WTC11 (cell line): ENCODE data around the gene TSPAN32. TPM values are rescaled to one million over a fixed set of nuclear protein-coding genes. Genes with fewer than 3 reads are reported as not detected.

ENCODE experiments used
- ATAC-seq: fragments of 200-7000 bp; cut with Tn5 transposase; 2 replicates; pipeline ENCODE4 v1.10.0; 2021; ENCODE audit warnings: mild to moderate bottlenecking, moderate library complexity
- CTCF ChIA-PET: fragments of 300-600 bp; sonication (Branson Sonifier 250); formaldehyde crosslinking; loops from one replicate; lab custom pipeline; 2021; ENCODE audit warnings: antibody characterized with exemption; lab: Charles Lee
- POLR2A ChIA-PET: fragments of 350-600 bp; sonication (Branson Sonifier 250); formaldehyde crosslinking; loops from one replicate; lab custom pipeline; 2021; ENCODE audit warnings: antibody characterized with exemption; lab: Charles Lee
- DNase-seq: peaks from one replicate; pipeline ENCODE4 v3.0.0; 2021; ENCODE audit warnings: low spot score
- H3K27ac Mint-ChIP-seq: 2 replicates; pipeline ENCODE4 v1.8.0; 2021; ENCODE audit warnings: mixed read lengths
- H3K27me3 Mint-ChIP-seq: 2 replicates; pipeline ENCODE4 v1.8.0; 2021; ENCODE audit warnings: low read depth, mild to moderate bottlenecking, moderate library complexity, mixed read lengths
- H3K36me3 Mint-ChIP-seq: 2 replicates; pipeline ENCODE4 v1.8.0; 2021; ENCODE audit warnings: mixed read lengths
- H3K4me1 Mint-ChIP-seq: 2 replicates; pipeline ENCODE4 v1.8.0; 2022; ENCODE audit warnings: mixed read lengths
- H3K4me3 Mint-ChIP-seq: 2 replicates; pipeline ENCODE4 v1.8.0; 2021; ENCODE audit warnings: mild to moderate bottlenecking, moderate library complexity, mixed read lengths
- H3K9me3 Mint-ChIP-seq: 2 replicates; pipeline ENCODE4 v1.8.0; 2021; ENCODE audit warnings: mixed read lengths
- AFF4 ChIP-seq: sonication (generic); formaldehyde crosslinking; IDR thresholded peaks from 2 replicates; pipeline ENCODE4 v1.8.1; 2023; ENCODE audit warnings: mild to moderate bottlenecking, missing genetic modification reagents, borderline replicate concordance
- AR ChIP-seq: fragments of 250-450 bp; sonication (Bioruptor Pico); IDR thresholded peaks from 2 replicates; pipeline ENCODE4 v1.9.0; 2021; ENCODE audit warnings: mild to moderate bottlenecking
- ARID4B ChIP-seq: sonication (generic); formaldehyde crosslinking; IDR thresholded peaks from 2 replicates; pipeline ENCODE4 v1.8.0; 2023; ENCODE audit warnings: missing genetic modification reagents, mild to moderate bottlenecking, borderline replicate concordance
- ATF2 ChIP-seq: sonication (generic); formaldehyde crosslinking; IDR thresholded peaks from 2 replicates; pipeline ENCODE4 v1.8.1; 2022; ENCODE audit warnings: low read depth, missing genetic modification reagents, borderline replicate concordance
- ESRRA ChIP-seq: sonication (generic); formaldehyde crosslinking; IDR thresholded peaks from 2 replicates; pipeline ENCODE4 v1.8.1; 2022; ENCODE audit warnings: mild to moderate bottlenecking, missing genetic modification reagents, borderline replicate concordance
- FOXP1 ChIP-seq: sonication (generic); formaldehyde crosslinking; IDR thresholded peaks from 2 replicates; pipeline ENCODE4 v1.8.0; 2022; ENCODE audit warnings: missing genetic modification reagents, mild to moderate bottlenecking, moderate library complexity, borderline replicate concordance
- MYBL2 ChIP-seq: sonication (generic); formaldehyde crosslinking; IDR thresholded peaks from 2 replicates; pipeline ENCODE4 v1.8.1; 2023; ENCODE audit warnings: mild to moderate bottlenecking, moderate library complexity, missing genetic modification reagents
- TEAD4 ChIP-seq: sonication (generic); formaldehyde crosslinking; IDR thresholded peaks from 2 replicates; pipeline ENCODE4 v1.8.0; 2022; ENCODE audit warnings: mild to moderate bottlenecking, missing genetic modification reagents
- ZMAT4 ChIP-seq: fragments of 250-450 bp; sonication (Bioruptor Pico); IDR thresholded peaks from 2 replicates; pipeline ENCODE4 v1.9.0; 2021; ENCODE audit warnings: mild to moderate bottlenecking
- ZNF281 ChIP-seq: sonication (generic); formaldehyde crosslinking; IDR thresholded peaks from 2 replicates; pipeline ENCODE4 v1.8.0; 2023; ENCODE audit warnings: mild to moderate bottlenecking, missing genetic modification reagents
- ZNF423 ChIP-seq: fragments of 250-450 bp; sonication (Bioruptor Pico); IDR thresholded peaks from 2 replicates; pipeline ENCODE4 v2.1.2; 2022; ENCODE audit warnings: mild to moderate bottlenecking, moderate library complexity
- ZNF532 ChIP-seq: fragments of 250-450 bp; sonication (Bioruptor Pico); IDR thresholded peaks from 2 replicates; pipeline ENCODE4 v1.9.0; 2021; ENCODE audit warnings: mild to moderate bottlenecking, borderline replicate concordance
- total RNA-seq: library from RNA; stranded (reverse); gene quantifications from 3 replicates; pipeline ENCODE4 v1.2.3, GENCODE V29; 2021

TSPAN32 gene
- total RNA-seq, 1 experiment from 2014 or later = not detected

- TF ChIP-seq ARID4B (CRISPR knock-in tag) (no peak), AR (no peak), ZNF423 (CRISPR knock-in tag) (no peak)
Observed at GRCh38 chr11:2277933-2278523, 23.8 kb upstream of the TSPAN32 start (continued).

GRCh38 chr11:2280208-2280607, 21.6 kb upstream of the TSPAN32 start:
- ChIA-PET POLR2A (interaction anchor here (0.7 kb wide), 1 partner anchor 346 kb away, joined by 10 read pairs; no protein-coding TSS in a partner anchor), CTCF (no interaction called here)
- H3K27ac Mint-ChIP-seq = no peak overlapping the region
- H3K4me1 Mint-ChIP-seq = peaks cover 16% of the 10 kb centered on the region
- ATAC-seq (no peak), DNase-seq (no peak)
- H3K9me3 Mint-ChIP-seq = peaks cover 18% of the 10 kb centered on the region
- peaks cover 3% of the 10 kb centered on the region; the same call in 1 of the 2 replicates for H3K36me3 Mint-ChIP-seq
- peaks cover 57% of the 10 kb centered on the region for H3K27me3 Mint-ChIP-seq
- H3K4me3 Mint-ChIP-seq = no peak overlapping the region
- TF ChIP-seq ZNF532 (CRISPR knock-in tag) (no peak), ZMAT4 (CRISPR knock-in tag) (no peak), MYBL2 (no peak), ATF2 (no peak), TEAD4 (CRISPR knock-in tag) (no peak), ESRRA (CRISPR knock-in tag) (no peak), FOXP1 (CRISPR knock-in tag) (no peak), AFF4 (CRISPR knock-in tag) (no peak), ZNF281 (no peak)
